Lower leg skin (tissue), 4 donors: Measurements from ENCODE around the gene CTDSP2. TPM values are rescaled to one million over a fixed set of nuclear protein-coding genes. Genes with fewer than 3 reads are reported as not detected.
"Not testable (repeated sequence)": the region's sequence is repeated elsewhere in the genome, so short reads cannot be mapped to it uniquely, and the experiment has no call there.

ENCODE experiments used
- DNase-seq, 2 donors: peaks; one replicate each; pipeline ENCODE4 v3.0.0-alpha.2; 2019; ENCODE audit warnings: low spot score in 2 of 2
- H3K4me3 ChIP-seq: fragments of 200-600 bp; sonication (generic); 2 replicates; pipeline ENCODE4 v1.5.1; 2017; ENCODE audit warnings: mild to moderate bottlenecking, low read depth; ENCODE audit not compliant: poor library complexity, severe bottlenecking
- CTCF ChIP-seq, 3 donors: fragments of 450-650 bp; IDR thresholded peaks; one replicate each; pipeline ENCODE4 v1.5.1; 2016; ENCODE audit warnings: antibody characterized with exemption in 3 of 3, mild to moderate bottlenecking in 3 of 3, moderate library complexity in 2 of 3
- POLR2A ChIP-seq, 2 donors: fragments of 450-650 bp; IDR thresholded peaks; one replicate each; pipeline ENCODE4 v1.6.1; 2016 to 2017; ENCODE audit warnings: antibody characterized with exemption in 2 of 2, mild to moderate bottlenecking in 1 of 2, moderate library complexity in 1 of 2
- WGBS, 2 donors: methylation state at CpG; one replicate each; pipeline ENCODE4 v1.1.5; 2018; 5-methylcytosine and 5-hydroxymethylcytosine counted together
- intact Hi-C: fragments of 100-400 bp; cut with DNase I; formaldehyde crosslinking; loops from one replicate; pipeline ENCODE4 v1.15.0; 2023; ENCODE audit warnings: low total_unique reads
- total RNA-seq, 4 donors: library from RNA; depleted of rRNA; stranded (reverse); fragments of >200 nt; gene quantifications; one replicate each; pipeline ENCODE4 v1.1.0, GENCODE V29; 2016

CTDSP2 gene
- total RNA-seq, 4 donors from 2014 or later, result 129 to 174 (median 169) TPM

GRCh38 chr12:57779736-57780135 lies 66.8 kb downstream of the CTDSP2 start:
- 21% methylated on average over 1 of the region's 1 CpG for WGBS, 2 donors
- DNase-seq, result no peak
- intact Hi-C loops, result no loop called here
- TF ChIP-seq CTCF (IDR thresholded peaks at IDR 0.05) (no peak), POLR2A (IDR thresholded peaks at IDR 0.05) (no peak)
- no peak overlapping the region for H3K4me3 ChIP-seq

GRCh38 chr12:57777911-57778310 lies 68.6 kb downstream of the CTDSP2 start:
- no peak overlapping the region for H3K4me3 ChIP-seq
- DNase-seq, result no peak
- intact Hi-C loops, result no loop called here
- TF ChIP-seq POLR2A (IDR thresholded peaks at IDR 0.05) (no peak), CTCF (IDR thresholded peaks at IDR 0.05) (no peak)
- WGBS, 2 donors, result 88 to 93% methylated on average over 7 of the region's 7 CpGs

- WGBS, 2 donors, result 90 to 91% methylated on average over 7 of the region's 7 CpGs
- no peak overlapping the region for H3K4me3 ChIP-seq
- intact Hi-C loops, result no loop called here
- no peak for DNase-seq
- TF ChIP-seq CTCF (IDR thresholded peaks at IDR 0.05) (no peak), POLR2A (IDR thresholded peaks at IDR 0.05) (no peak)
Observed at GRCh38 chr12:57777367-57777766, 69.2 kb downstream of the CTDSP2 start.

- intact Hi-C loops, result no loop called here
- 87 to 88% methylated on average over 2 of the region's 2 CpGs for WGBS, 2 donors
- DNase-seq, result no peak
- H3K4me3 ChIP-seq, result no peak overlapping the region
- no peak for TF ChIP-seq POLR2A (IDR thresholded peaks at IDR 0.05)
- TF ChIP-seq CTCF (IDR thresholded peaks at IDR 0.05), result no peak
Observed at GRCh38 chr12:57776247-57776587, 70.3 kb downstream of the CTDSP2 start.

- 81 to 83% methylated on average over 4 of the region's 4 CpGs for WGBS, 2 donors
- TF ChIP-seq CTCF (IDR thresholded peaks at IDR 0.05) (no peak), POLR2A (IDR thresholded peaks at IDR 0.05) (no peak)
- intact Hi-C loops, result no loop called here
- no peak for DNase-seq
- no peak overlapping the region for H3K4me3 ChIP-seq
Observed at GRCh38 chr12:57775563-57776246, 70.8 kb downstream of the CTDSP2 start.

- no peak for DNase-seq
- WGBS, 2 donors, result 53 to 63% methylated on average over 3 of the region's 3 CpGs
- intact Hi-C loops, result no loop called here
- TF ChIP-seq CTCF (IDR thresholded peaks at IDR 0.05), result no peak
- no peak for TF ChIP-seq POLR2A (IDR thresholded peaks at IDR 0.05)
- no peak overlapping the region for H3K4me3 ChIP-seq
Observed at GRCh38 chr12:57775044-57775443, 71.5 kb downstream of the CTDSP2 start.

GRCh38 chr12:57774634-57775033 lies 71.9 kb downstream of the CTDSP2 start:
- H3K4me3 ChIP-seq, DNase-seq, intact Hi-C loops: not testable (repeated sequence)
- WGBS, 2 donors, result 86 to 91% methylated on average over 11 of the region's 11 CpGs
